Chondrocyte (in vitro differentiated cells): ENCODE measurements around the gene PEPD. TPM values are rescaled to one million over a fixed set of nuclear protein-coding genes. Genes with fewer than 3 reads are reported as not detected.
A peak's percentile ranks its signal among the peaks of the same experiment; 100 is the strongest.
"Not testable (repeated sequence)": the region's sequence is repeated elsewhere in the genome, so short reads cannot be mapped to it uniquely, and the experiment has no call there.

Source experiments
- DNase-seq: peaks from one replicate; pipeline ENCODE4 v3.0.0; 2021; ENCODE audit warnings: mixed read lengths, low spot score
- H3K27ac Mint-ChIP-seq: one replicate; pipeline ENCODE4 v1.8.0; 2021; ENCODE audit warnings: mild to moderate bottlenecking, moderate library complexity, mixed read lengths; ENCODE audit not compliant: unreplicated experiment
- H3K27me3 Mint-ChIP-seq: 2 replicates; pipeline ENCODE4 v1.8.0; 2021; ENCODE audit warnings: low read depth, mixed read lengths
- H3K36me3 Mint-ChIP-seq: 2 replicates; pipeline ENCODE4 v1.8.0; 2021; ENCODE audit warnings: low read depth, mixed read lengths
- H3K4me1 Mint-ChIP-seq: 2 replicates; pipeline ENCODE4 v1.8.0; 2021; ENCODE audit warnings: low read depth, mild to moderate bottlenecking, mixed read lengths
- H3K4me3 Mint-ChIP-seq: one replicate; pipeline ENCODE4 v1.8.0; 2021; ENCODE audit warnings: mild to moderate bottlenecking, moderate library complexity, mixed read lengths; ENCODE audit not compliant: unreplicated experiment
- H3K9me3 Mint-ChIP-seq: 2 replicates; pipeline ENCODE4 v1.8.0; 2021; ENCODE audit warnings: low read depth, mixed read lengths
- CTCF ChIP-seq: fragments of 200-600 bp; sonication (generic); IDR thresholded peaks from 2 replicates; pipeline ENCODE4 v1.5.0; 2021; ENCODE audit warnings: antibody characterized with exemption, mild to moderate bottlenecking, moderate library complexity
- total RNA-seq: library from RNA; stranded (reverse); gene quantifications from 3 replicates; pipeline ENCODE4 v1.2.1, GENCODE V29; 2021

Gene PEPD
- total RNA-seq, 1 donor from 2014 or later = 55.6 TPM

- Mint-ChIP-seq H3K36me3 (peaks cover 48% of the 10 kb centered on the region), H3K4me3 (no peak overlapping the region), H3K9me3 (peaks cover 27% of the 10 kb centered on the region), H3K27me3 (no peaks in the 10 kb centered on the region), H3K4me1 (no peaks in the 10 kb centered on the region), H3K27ac (no peak overlapping the region)
- no peak for DNase-seq
- no peak for TF ChIP-seq CTCF
Measured at GRCh38 chr19:33481863-33482262, 39.7 kb downstream of the PEPD start.

- Mint-ChIP-seq H3K36me3 (peaks cover 48% of the 10 kb centered on the region), H3K9me3 (peaks cover 27% of the 10 kb centered on the region)
- H3K4me3 Mint-ChIP-seq, H3K27me3 Mint-ChIP-seq, DNase-seq, H3K27ac Mint-ChIP-seq, H3K4me1 Mint-ChIP-seq: not testable (repeated sequence)
Measured at GRCh38 chr19:33479570-33479969, 42.0 kb downstream of the PEPD start.

GRCh38 chr19:33477781-33478180 lies 43.8 kb downstream of the PEPD start:
- H3K36me3 Mint-ChIP-seq = peaks cover 45% of the 10 kb centered on the region
- no peak for DNase-seq
- no peak overlapping the region for H3K27ac Mint-ChIP-seq
- H3K4me3 Mint-ChIP-seq = no peak overlapping the region
- H3K27me3 Mint-ChIP-seq = no peaks in the 10 kb centered on the region
- no peak for TF ChIP-seq CTCF
- no peaks in the 10 kb centered on the region for H3K4me1 Mint-ChIP-seq
- H3K9me3 Mint-ChIP-seq = peaks cover 22% of the 10 kb centered on the region

- no peak overlapping the region for H3K4me3 Mint-ChIP-seq
- H3K27ac Mint-ChIP-seq = no peak overlapping the region
- peaks cover 18% of the 10 kb centered on the region for H3K9me3 Mint-ChIP-seq
- TF ChIP-seq CTCF = no peak
- no peaks in the 10 kb centered on the region for H3K4me1 Mint-ChIP-seq
- no peaks in the 10 kb centered on the region for H3K27me3 Mint-ChIP-seq
- DNase-seq = peak; percentile 59
- peaks cover 40% of the 10 kb centered on the region for H3K36me3 Mint-ChIP-seq
Measured at GRCh38 chr19:33476151-33476707, 45.4 kb downstream of the PEPD start.

GRCh38 chr19:33473653-33474305 lies 47.8 kb downstream of the PEPD start:
- DNase-seq = peak; percentile 52
- no peaks in the 10 kb centered on the region for H3K4me1 Mint-ChIP-seq
- no peak overlapping the region for H3K27ac Mint-ChIP-seq
- peaks cover 7% of the 10 kb centered on the region for H3K9me3 Mint-ChIP-seq
- no peaks in the 10 kb centered on the region for H3K27me3 Mint-ChIP-seq
- no peak overlapping the region for H3K4me3 Mint-ChIP-seq
- no peak for TF ChIP-seq CTCF
- H3K36me3 Mint-ChIP-seq = peaks cover 27% of the 10 kb centered on the region
